Activated naive CD8-positive, alpha-beta T cell treated with anti-CD3 and anti-CD28 coated beads for 36 hours (primary cell): ENCODE data around the gene RARS1. TPM values are rescaled to one million over a fixed set of nuclear protein-coding genes. Genes with fewer than 3 reads are reported as not detected.
A peak's percentile ranks its signal among the peaks of the same experiment; 100 is the strongest.
"Not testable (repeated sequence)": the region's sequence is repeated elsewhere in the genome, so short reads cannot be mapped to it uniquely, and the experiment has no call there.

ENCODE experiments used
- DNase-seq: peaks from one replicate; pipeline ENCODE4 v3.0.0; 2021
- H3K27ac Mint-ChIP-seq: one replicate; pipeline ENCODE4 v1.8.0; 2022; ENCODE audit warnings: mild to moderate bottlenecking, moderate library complexity, mixed read lengths
- H3K27me3 Mint-ChIP-seq: one replicate; pipeline ENCODE4 v1.8.0; 2022; ENCODE audit warnings: mild to moderate bottlenecking, mixed read lengths
- H3K36me3 Mint-ChIP-seq: one replicate; pipeline ENCODE4 v1.8.0; 2021; ENCODE audit warnings: mild to moderate bottlenecking, mixed read lengths
- H3K4me1 Mint-ChIP-seq: one replicate; pipeline ENCODE4 v1.8.0; 2021; ENCODE audit warnings: mixed read lengths
- H3K4me3 Mint-ChIP-seq: one replicate; pipeline ENCODE4 v1.8.0; 2022; ENCODE audit warnings: mild to moderate bottlenecking, moderate library complexity, mixed read lengths
- H3K9me3 Mint-ChIP-seq: one replicate; pipeline ENCODE4 v1.8.0; 2022; ENCODE audit warnings: mixed read lengths
- total RNA-seq, 2 experiments: library from RNA; stranded (reverse); gene quantifications; one replicate each; pipeline ENCODE4 v1.2.3, GENCODE V29; 2021

RARS1 gene
- total RNA-seq, 2 experiments from 2014 or later: 153 to 158 TPM

DNA sequence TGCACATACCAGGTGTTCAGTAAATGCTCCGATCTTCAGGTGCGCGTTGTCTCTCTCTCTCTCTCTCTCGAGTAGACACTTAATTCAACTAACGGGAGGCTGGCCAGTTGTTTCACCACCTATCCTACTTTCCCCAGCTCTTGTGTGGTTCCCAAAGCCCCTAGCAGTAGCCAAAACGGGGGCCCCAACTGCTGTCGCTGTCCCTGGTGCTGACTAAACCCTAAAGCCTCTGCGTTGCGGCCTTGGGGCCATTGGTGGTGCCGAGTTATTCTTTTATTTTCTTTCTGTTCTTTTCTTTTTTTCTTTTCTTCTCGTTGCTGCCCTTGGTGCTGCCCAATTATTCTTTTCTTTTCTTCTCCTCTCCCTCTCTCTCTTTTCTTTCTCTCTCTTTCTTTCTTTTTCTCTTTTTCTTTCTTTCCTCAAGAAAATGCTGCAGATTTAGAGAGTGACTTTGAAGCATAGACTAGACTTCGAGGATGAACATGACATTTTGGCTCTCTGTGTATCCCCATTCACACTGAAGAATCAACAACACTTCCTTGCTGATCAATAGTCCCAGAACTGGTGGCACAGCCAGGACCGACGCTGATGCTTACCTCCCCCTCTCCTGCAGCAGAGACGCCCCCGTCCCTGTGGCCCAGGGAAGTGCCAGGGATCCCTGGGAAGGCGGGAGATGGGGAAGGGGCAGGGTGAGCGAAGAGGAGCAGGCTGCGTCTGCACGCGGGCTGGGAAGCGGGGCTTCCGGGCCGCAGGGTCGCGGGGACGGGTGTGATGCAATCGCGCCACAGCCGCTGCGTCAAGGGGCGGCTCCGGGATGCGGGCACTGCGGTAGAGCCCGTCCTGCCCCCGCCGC, 42.5 kb downstream of the RARS1 start, which contains the start of gene FBLL1:
Gene FBLL1, plus strand, starts transcription at position 785 of the 853 bp plus-strand sequence. CDS start 200 bp downstream, outside the sequence.
- no peak within 1 kb of the TSS for H3K27ac Mint-ChIP-seq
- H3K4me3 Mint-ChIP-seq: peak within 1 kb of the TSS; percentile 72
- H3K36me3 Mint-ChIP-seq: peaks cover 4% of the 10 kb centered on the region
- H3K4me1 Mint-ChIP-seq: peaks cover 3% of the 10 kb centered on the region
- DNase-seq: peak; percentile 36
- H3K9me3 Mint-ChIP-seq: peaks cover 2% of the 10 kb centered on the region
- peaks cover 53% of the 10 kb centered on the region for H3K27me3 Mint-ChIP-seq

DNA sequence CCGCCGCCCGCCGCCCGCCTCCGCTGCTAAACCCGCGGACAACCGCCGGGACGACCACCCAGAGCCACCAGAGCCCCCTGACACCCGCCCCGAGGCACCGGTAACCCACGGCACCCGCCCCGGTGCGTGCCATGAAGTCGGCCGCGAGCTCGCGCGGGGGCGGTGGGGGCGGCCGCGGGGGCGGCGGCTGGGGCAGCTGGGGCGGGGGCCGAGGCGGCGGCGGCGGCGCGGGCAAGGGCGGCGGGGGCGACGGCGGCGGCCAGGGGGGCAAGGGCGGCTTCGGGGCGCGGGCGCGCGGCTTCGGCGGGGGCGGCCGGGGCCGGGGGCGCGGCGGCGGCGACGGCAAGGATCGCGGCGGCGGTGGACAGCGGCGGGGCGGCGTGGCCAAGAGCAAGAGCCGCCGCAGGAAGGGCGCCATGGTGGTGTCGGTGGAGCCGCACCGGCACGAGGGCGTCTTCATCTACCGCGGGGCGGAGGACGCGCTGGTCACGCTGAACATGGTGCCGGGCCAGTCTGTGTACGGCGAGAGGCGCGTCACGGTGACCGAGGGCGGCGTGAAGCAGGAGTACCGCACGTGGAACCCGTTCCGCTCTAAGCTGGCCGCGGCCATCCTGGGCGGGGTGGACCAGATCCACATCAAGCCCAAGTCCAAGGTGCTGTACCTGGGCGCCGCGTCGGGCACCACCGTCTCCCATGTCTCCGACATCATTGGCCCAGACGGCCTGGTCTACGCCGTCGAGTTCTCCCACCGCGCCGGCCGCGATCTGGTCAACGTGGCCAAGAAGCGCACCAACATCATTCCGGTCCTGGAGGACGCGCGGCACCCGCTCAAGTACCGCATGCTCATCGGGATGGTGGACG, 43.3 kb downstream of the RARS1 start:
- peaks cover 3% of the 10 kb centered on the region for H3K4me1 Mint-ChIP-seq
- H3K4me3 Mint-ChIP-seq: peak overlapping the region; percentile 53
- H3K9me3 Mint-ChIP-seq: peaks cover 2% of the 10 kb centered on the region
- peaks cover 56% of the 10 kb centered on the region for H3K27me3 Mint-ChIP-seq
- DNase-seq: no peak
- H3K36me3 Mint-ChIP-seq: peaks cover 2% of the 10 kb centered on the region
- H3K27ac Mint-ChIP-seq: no peak overlapping the region

DNA sequence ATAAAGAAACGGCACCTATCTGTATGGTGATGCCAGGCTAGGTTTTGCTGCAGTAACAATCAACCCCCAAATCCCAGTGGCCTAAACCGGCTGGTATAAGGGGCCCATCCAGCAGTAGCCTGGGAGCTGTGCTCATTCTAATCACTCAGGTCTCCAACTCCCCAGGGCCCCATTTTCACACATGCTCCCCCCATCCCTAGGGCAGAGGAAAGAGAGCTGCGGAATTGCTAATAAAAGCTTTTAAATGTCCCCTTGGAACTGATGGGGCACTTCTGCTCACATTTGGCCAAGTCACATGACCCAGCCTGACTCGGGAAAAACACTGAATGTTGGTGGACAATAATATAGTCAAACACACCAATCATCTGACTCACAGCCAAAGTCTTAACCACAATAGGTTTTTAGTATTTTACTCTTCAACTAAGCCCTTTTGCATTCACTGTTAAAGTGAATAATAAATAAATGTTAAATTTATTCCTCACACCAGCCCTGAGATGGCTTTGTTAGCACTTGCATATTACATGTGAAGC, 44.4 kb downstream of the RARS1 start:
- Mint-ChIP-seq H3K36me3 (peaks cover 2% of the 10 kb centered on the region), H3K9me3 (peaks cover 2% of the 10 kb centered on the region), H3K4me1 (peaks cover 3% of the 10 kb centered on the region), H3K27me3 (peaks cover 61% of the 10 kb centered on the region), H3K27ac (no peak overlapping the region), H3K4me3 (peak overlapping the region; percentile 10)
- no peak for DNase-seq

DNA sequence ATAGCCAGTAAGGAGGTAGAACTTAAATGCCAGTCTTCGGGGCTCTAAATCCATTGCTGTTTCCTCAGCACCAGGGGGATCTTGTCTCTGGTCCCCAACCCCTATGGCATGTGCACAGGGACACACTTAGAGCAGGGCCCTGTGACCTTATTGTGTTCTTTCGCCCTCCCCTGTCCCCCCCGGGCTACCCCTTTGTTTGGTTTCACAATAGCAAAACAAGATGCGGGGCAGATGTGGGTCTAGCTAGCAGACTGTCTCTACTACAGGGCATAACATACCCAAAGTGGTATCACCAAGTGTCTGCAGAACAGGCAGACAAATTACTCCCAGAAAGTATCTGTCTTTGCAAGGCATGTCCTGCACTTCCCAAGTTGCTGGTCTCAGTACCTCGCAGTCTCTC, 44.9 kb downstream of the RARS1 start:
- DNase-seq: no peak

DNA sequence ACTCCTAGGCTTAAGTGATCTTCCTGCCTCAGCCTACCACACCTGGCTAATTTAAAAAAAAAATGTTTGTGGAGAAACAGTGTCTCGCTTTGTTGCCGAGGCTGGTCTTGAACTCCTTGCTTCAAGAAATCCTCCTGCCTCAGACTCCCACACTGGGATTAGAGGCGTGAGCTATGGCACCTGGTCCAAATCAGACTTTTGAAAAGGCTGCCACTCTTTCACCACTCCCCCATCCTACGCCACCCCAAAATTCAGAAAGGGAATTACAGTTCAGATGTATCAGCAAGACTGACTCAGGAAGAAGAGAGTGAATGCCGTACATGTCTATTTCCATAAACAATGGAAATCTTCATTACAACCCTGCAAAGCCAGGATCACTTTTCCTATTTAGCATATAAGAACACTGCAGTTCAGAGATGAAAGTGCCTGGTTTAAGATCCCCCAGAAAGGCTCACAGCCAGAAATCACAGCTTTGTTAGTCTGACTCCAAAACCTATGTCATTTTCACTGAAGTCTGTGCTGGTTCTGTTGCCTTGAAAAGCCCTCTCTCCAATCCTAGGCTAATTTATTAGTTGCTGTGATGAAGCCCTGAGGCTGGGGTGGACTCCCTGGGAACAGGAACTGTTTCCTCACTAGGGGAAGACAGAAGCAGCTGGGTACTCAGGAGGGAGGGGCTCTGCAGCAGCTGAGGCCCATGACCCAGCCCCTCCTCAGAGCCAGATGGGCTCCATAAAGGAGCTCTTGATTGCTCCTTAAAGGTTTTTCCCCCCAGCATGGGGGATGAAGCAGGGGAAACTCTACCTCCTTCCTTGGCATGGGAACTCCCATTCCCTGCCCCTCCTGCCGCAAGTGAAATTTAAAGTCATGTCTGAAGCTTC, 46.0 kb downstream of the RARS1 start:
- Mint-ChIP-seq H3K4me1 (peaks cover 3% of the 10 kb centered on the region), H3K27me3 (peaks cover 61% of the 10 kb centered on the region), H3K27ac (no peak overlapping the region), H3K9me3 (peaks cover 2% of the 10 kb centered on the region), H3K4me3 (no peak overlapping the region), H3K36me3 (peaks cover 2% of the 10 kb centered on the region)
- DNase-seq: no peak

More for the DNA sequence above, 44.9 kb downstream of the RARS1 start:
- Mint-ChIP-seq H3K4me1 (peaks cover 3% of the 10 kb centered on the region), H3K27ac (no peak overlapping the region), H3K36me3 (peaks cover 2% of the 10 kb centered on the region), H3K27me3 (peaks cover 61% of the 10 kb centered on the region), H3K4me3 (no peak overlapping the region), H3K9me3 (peaks cover 2% of the 10 kb centered on the region)

DNA sequence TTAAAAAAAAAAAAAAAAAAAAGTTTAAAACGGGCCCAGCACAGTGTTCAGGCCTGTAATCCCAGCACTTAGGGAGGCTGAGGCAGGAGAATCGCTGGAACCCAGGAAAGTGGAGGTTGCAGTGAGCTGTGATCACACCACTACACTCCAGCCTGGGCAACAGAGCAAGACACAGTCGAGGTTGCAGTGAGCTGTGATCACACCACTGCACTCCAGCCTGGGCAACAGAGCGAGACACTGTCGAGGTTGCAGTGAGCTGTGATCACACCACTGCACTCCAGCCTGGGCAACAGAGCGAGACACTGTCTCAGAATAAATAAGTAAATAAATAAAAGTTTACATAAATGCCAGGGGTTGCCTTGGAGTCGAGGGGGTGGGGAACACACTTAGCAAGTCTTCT, 48.1 kb downstream of the RARS1 start:
- H3K4me3 Mint-ChIP-seq, H3K36me3 Mint-ChIP-seq, H3K27ac Mint-ChIP-seq, DNase-seq, H3K4me1 Mint-ChIP-seq, H3K9me3 Mint-ChIP-seq: not testable (repeated sequence)
- H3K27me3 Mint-ChIP-seq: peaks cover 47% of the 10 kb centered on the region

DNA sequence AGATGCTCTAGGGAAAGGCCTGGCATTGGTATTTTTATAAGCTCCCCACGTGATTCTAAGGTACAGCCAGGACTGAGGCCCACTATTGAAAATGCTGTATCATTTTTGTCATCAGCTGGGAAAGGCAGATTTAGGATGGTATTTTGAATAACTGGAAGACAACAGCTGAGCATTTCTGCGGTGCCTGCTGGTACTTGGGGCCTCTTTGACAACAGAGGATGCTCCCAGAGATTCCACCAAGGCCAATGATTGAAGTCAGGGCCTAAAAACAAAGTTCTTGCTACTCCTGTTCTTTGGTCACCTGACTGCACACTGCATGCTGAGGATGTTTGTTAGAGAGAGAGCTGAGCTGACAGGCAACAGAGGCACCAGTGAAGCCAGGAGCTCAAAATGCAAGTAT, 50.9 kb downstream of the RARS1 start:
- H3K36me3 Mint-ChIP-seq: no peaks in the 10 kb centered on the region
- H3K27me3 Mint-ChIP-seq: peaks cover 23% of the 10 kb centered on the region
- no peaks in the 10 kb centered on the region for H3K9me3 Mint-ChIP-seq

DNA sequence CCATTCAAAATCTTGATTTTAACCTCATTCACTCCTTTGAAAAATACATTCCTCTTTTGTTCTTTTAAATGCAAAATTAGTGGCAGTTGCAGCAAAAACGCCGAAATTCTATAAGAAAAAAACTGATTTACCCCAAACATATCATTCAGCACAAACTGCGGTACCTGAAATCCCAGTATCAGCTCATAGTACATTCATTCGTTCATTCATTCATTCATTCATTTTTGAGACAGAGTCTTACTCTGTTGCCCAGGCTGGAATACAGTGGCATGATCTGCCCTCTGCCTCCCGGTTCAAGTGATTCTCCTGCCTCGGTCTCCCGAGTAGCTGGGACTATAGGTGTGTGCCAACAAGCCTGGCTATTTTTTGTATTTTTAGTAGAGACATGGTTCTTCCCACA, 63.3 kb downstream of the RARS1 start:
- no peak for DNase-seq
- Mint-ChIP-seq H3K36me3 (peaks cover 72% of the 10 kb centered on the region), H3K27ac (no peak overlapping the region), H3K4me1 (peaks cover 4% of the 10 kb centered on the region), H3K27me3 (no peaks in the 10 kb centered on the region), H3K4me3 (no peak overlapping the region), H3K9me3 (peaks cover 6% of the 10 kb centered on the region)

More for the DNA sequence above, 50.9 kb downstream of the RARS1 start:
- no peak for DNase-seq
- H3K4me1 Mint-ChIP-seq: no peaks in the 10 kb centered on the region
- H3K27ac Mint-ChIP-seq: no peak overlapping the region
- H3K4me3 Mint-ChIP-seq: no peak overlapping the region

DNA sequence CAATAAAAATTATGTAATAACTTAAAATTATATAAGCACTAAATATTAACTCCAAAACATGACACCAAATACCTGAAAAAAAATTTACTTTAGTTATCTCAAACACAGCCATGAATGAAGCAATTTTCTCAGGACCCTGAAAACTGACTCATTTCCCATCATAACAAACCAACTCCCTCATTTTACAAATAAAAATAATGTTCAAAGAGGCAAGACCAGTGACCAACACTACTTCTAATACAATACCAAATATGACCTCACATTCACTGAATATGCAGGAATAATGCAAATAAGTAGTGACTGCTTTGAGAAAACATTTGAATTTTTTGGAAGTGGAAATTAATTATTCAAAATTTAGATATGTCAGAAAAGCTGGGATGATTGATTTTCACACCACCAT, 64.4 kb downstream of the RARS1 start:
- peaks cover 4% of the 10 kb centered on the region for H3K4me1 Mint-ChIP-seq
- H3K36me3 Mint-ChIP-seq: peaks cover 69% of the 10 kb centered on the region
- H3K9me3 Mint-ChIP-seq: peaks cover 3% of the 10 kb centered on the region
- no peak for DNase-seq
- no peak overlapping the region for H3K27ac Mint-ChIP-seq
- no peaks in the 10 kb centered on the region for H3K27me3 Mint-ChIP-seq
- H3K4me3 Mint-ChIP-seq: no peak overlapping the region

DNA sequence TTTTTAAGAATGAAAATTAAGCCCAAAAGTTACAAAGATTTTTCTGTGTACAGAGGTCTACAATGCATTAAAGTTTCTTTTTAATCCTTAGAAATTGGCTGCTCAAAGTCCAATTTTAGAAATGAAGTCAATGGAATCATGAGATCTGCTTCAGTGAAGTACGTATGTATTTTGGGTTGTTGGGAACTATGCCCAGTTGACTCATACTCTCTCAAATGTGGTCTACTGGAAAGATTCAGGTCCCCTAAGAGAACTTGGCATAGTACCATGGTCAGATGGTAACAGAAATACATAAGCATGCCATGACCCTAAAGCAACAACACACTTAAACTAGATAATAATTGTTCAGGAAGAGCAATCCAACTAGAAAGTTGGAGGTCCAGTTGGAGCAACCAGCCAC, 65.9 kb downstream of the RARS1 start:
- Mint-ChIP-seq H3K27me3 (no peaks in the 10 kb centered on the region), H3K4me3 (no peak overlapping the region), H3K9me3 (peaks cover 3% of the 10 kb centered on the region), H3K4me1 (peaks cover 4% of the 10 kb centered on the region), H3K27ac (no peak overlapping the region), H3K36me3 (peaks cover 72% of the 10 kb centered on the region)
- no peak for DNase-seq

DNA sequence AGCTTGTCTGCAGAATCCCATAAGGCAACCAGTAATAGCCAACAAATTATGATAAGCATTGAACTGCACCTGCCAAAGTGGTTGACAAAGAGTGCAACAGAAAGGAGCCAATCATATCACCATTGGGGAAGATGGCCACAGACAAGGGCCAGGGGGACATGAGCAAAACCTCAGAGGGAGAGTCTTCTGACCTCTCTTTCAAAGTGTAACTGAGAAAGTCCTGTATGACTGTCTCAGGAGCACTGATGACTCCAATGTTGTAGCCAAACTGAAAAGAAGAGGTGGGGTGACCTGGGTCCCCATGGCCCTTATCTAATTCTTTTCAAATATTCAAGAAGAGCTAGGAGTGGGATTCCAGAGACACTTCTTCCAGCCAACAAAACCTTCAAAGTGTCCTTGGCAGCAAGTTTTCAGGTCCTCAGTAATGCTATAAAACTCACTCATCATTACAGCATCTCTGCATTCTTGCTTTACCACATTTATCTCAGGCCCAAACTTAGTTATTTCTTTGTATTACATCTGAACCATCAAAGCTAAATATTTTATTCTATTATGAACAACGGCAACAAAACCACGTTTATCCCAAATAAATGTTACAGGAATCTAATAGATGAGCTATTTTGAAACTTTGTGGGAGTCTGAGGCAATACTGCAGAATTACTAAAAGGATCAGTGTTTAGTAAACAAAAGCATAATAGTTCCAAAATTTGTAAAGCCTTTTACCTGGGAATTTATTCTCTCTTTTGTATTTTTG, 67.3 kb downstream of the RARS1 start:
- Mint-ChIP-seq H3K27ac (no peak overlapping the region), H3K27me3 (no peaks in the 10 kb centered on the region), H3K4me3 (no peak overlapping the region), H3K9me3 (no peaks in the 10 kb centered on the region), H3K36me3 (peaks cover 69% of the 10 kb centered on the region), H3K4me1 (peaks cover 4% of the 10 kb centered on the region)
- DNase-seq: no peak

DNA sequence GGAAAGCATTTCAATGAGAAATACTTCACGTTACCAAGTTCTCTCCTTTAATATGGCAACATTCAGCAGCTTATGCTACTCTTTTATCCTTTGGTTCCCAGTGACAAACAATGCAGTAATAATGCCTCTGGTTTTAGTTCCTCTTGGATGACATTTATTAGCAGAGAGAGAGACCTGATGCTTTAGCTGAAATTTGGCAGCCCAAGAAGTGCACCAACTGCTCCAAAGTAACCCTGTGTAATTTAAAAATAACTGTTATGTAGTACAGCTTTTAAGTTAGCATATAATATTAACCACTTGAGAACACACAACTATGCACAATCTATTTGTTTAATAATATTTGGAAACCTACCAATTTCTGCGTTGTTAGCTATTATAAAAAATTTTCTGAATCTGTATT, 71.1 kb downstream of the RARS1 start:
- no peaks in the 10 kb centered on the region for H3K9me3 Mint-ChIP-seq
- peaks cover 4% of the 10 kb centered on the region for H3K4me1 Mint-ChIP-seq
- H3K27me3 Mint-ChIP-seq: no peaks in the 10 kb centered on the region
- no peak overlapping the region for H3K4me3 Mint-ChIP-seq
- no peak for DNase-seq
- H3K27ac Mint-ChIP-seq: no peak overlapping the region
- H3K36me3 Mint-ChIP-seq: peaks cover 64% of the 10 kb centered on the region

DNA sequence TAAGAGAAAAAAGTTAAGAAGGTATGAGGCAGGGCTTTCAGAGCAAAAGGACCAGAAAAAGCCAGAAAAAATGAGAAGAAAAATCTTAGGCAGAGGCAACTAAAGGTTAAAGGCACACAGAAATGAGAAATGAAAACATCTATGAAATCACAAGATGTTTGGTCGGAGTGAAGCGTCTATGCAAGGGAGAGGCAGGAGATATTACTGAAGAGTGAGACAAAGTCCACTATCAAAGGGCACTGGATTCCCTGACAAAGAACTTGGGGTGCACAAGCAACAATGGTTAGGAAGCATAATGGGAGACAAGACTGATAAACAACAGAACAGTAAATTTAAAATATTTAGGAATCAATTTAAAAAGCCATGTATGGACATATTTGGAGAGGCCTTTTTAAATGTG, 76.0 kb downstream of the RARS1 start:
- H3K27me3 Mint-ChIP-seq: no peaks in the 10 kb centered on the region
- no peak overlapping the region for H3K4me3 Mint-ChIP-seq
- H3K9me3 Mint-ChIP-seq: no peaks in the 10 kb centered on the region
- DNase-seq: no peak
- H3K36me3 Mint-ChIP-seq: peaks cover 37% of the 10 kb centered on the region
- H3K27ac Mint-ChIP-seq: no peak overlapping the region
- peaks cover 4% of the 10 kb centered on the region for H3K4me1 Mint-ChIP-seq

DNA sequence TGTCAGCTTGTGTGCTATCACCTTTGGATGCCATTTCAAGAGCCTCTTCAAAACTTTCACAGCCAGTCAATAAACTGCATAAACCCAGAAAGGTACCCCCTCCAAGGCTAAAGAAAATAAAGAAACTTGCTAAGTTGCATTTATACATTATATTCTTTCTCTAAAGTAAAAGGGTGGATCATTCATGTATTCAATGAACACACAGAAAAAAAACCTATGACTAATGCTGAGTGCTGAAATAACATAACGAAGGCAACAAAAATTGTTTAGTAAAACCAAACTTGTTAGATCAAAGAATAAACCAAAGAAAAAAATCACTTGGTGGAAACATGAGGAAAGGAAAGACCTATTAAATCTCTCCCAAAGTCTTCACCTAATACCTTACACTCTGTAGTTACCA, 77.7 kb downstream of the RARS1 start:
- Mint-ChIP-seq H3K36me3 (peaks cover 32% of the 10 kb centered on the region), H3K4me1 (peaks cover 4% of the 10 kb centered on the region), H3K9me3 (no peaks in the 10 kb centered on the region), H3K4me3 (no peak overlapping the region), H3K27me3 (no peaks in the 10 kb centered on the region), H3K27ac (no peak overlapping the region)
- no peak for DNase-seq
